ENCODE data around the gene SPATS2L.

SPATS2L gene

DNA sequence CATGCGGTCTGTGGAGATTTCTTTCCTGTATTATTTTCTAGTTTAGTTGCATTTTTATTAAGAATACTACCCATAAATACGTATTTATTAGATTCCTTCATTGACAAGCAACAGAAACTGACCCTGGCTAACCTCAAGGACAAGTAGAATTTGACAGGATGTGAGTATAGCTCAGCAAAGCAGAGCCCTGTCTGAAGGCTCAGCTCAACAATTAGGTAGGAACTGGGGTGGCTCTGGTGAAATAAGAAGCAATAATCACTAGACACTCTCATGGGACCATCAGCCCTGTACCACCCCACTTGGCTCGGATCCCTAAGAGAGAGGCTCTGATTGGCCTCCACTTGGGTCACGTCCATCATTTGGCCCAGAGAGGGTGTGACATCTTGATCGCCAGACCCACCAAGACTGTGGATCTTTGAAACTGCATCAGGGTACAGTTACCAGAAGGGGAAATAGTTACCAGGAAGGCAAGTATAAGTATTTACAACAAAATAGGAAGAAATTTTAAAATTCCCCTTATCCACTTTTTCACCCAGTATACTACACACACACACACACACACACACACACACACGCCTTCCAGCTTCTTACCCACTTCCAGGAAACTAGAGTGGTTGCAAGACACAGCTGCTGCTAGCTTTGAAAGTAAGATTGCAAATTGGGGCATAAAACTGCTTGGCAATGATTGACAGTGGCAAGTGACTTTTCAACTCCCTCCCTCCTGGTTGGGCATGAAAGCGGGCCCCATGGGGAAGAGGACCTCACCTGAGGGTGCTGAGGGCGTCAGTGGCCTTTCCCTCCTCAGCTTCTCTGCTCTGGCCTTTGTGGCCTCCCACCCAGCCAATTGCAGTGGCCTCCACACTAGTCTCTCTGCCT is 161.6 kb downstream of the SPATS2L start:
- peak; percentile 71 for FAIRE-seq
- no peak for DNase-seq (ENCODE audit: insufficient read length, low spot score)
- TF ChIP-seq POLR2A (IDR thresholded peaks at IDR 0.05; ENCODE audit: low read depth, low read length): no peak
- TF ChIP-seq TAF1 (IDR thresholded peaks at IDR 0.05; ENCODE audit: low read depth, low read length): no peak
- no peak for TF ChIP-seq PAX5 (IDR thresholded peaks at IDR 0.05; ENCODE audit: insufficient read depth, low read length, severe bottlenecking)
- no peak for TF ChIP-seq SPI1 (IDR thresholded peaks at IDR 0.05; ENCODE audit: low read depth, low read length)
- no peak for TF ChIP-seq POU2F2 (IDR thresholded peaks at IDR 0.05; ENCODE audit: low read depth, low read length)
- TF ChIP-seq POLR2AphosphoS5 (IDR thresholded peaks at IDR 0.05; ENCODE audit: low read depth, low read length): no peak

DNA sequence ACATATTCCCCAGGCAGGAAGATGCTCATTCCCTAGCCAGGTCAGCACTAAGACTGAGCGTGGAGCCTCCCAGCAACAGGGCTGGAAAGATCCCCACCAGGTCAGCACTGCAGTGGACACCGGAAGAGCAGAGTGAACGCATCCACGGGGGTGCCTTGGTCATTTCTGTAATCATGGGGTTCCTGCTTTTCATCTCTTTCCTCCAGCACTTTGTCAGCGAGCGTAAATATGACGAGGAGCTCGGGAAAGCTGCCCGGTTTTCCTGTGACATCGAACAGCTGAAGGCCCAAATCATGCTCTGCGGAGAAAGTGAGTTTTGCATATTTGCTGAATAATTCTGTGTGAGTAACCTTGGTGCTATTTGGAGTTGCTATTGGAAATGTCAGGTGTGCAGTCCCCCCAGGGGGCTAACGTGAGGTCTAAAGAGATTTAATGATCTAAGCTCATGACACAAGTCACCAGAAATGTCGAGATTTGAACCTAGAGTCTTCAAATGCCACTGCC is 163.3 kb downstream of the SPATS2L start:
- no peak for FAIRE-seq
- TF ChIP-seq POLR2AphosphoS5 (IDR thresholded peaks at IDR 0.05; ENCODE audit: low read depth, low read length) (no peak), SPI1 (IDR thresholded peaks at IDR 0.05; ENCODE audit: low read depth, low read length) (no peak), PAX5 (IDR thresholded peaks at IDR 0.05; ENCODE audit: insufficient read depth, low read length, severe bottlenecking) (no peak), POU2F2 (IDR thresholded peaks at IDR 0.05; ENCODE audit: low read depth, low read length) (no peak), TAF1 (IDR thresholded peaks at IDR 0.05; ENCODE audit: low read depth, low read length) (no peak), POLR2A (IDR thresholded peaks at IDR 0.05; ENCODE audit: low read depth, low read length) (no peak)
- DNase-seq (ENCODE audit: insufficient read length, low spot score): no peak

DNA sequence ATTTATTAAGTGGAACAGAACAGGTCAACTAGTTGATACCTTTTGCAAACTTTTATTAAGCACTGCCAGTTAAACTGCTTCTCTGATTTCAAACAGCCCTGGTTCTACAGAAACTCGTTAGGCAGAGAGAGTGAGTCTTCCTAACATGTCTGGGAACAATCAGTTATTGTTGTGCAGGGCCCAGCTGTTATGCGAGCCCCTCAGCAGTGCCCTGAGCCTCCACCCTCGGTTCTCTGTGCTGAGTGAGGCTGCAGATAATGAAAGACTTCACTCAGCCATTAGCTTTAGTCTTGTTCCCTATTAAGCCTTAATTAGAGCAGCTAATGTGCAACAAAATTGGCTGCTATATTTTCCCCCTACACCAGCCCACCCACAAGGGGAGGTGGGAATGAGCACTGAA is 163.7 kb downstream of the SPATS2L start:
- DNase-seq (ENCODE audit: insufficient read length, low spot score) (no peak), FAIRE-seq (peak; percentile 35)
- TF ChIP-seq SPI1 (IDR thresholded peaks at IDR 0.05; ENCODE audit: low read depth, low read length) (no peak), POU2F2 (IDR thresholded peaks at IDR 0.05; ENCODE audit: low read depth, low read length) (no peak), POLR2AphosphoS5 (IDR thresholded peaks at IDR 0.05; ENCODE audit: low read depth, low read length) (no peak), POLR2A (IDR thresholded peaks at IDR 0.05; ENCODE audit: low read depth, low read length) (no peak), TAF1 (IDR thresholded peaks at IDR 0.05; ENCODE audit: low read depth, low read length) (no peak), PAX5 (IDR thresholded peaks at IDR 0.05; ENCODE audit: insufficient read depth, low read length, severe bottlenecking) (no peak)

DNA sequence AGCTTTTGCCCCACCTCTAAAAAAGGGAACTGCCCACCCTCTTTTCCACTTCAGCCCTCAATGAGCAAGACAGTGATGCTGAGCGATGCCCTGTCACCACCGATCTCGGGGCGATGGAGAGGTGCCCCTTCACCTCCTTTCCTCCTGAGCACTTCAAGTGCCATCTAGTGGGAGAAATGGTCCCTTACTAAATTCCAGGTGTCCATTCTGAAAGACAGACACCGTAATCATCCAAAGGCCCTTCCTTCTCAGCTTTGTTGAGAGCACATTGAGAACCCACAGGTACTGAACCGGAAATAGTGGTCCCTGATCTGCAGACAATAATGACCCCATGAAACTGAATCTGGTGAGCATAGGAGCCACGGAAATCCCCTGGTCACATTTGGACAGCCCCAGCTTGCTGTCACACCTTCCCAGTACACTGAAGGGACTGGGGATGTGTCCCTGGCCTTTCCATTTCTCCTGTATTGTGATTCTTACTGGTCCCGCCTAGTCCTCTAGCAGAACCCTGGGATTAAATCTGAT is 164.9 kb downstream of the SPATS2L start:
- peak; percentile 86 for TF ChIP-seq POU2F2 (IDR thresholded peaks at IDR 0.05; ENCODE audit: low read depth, low read length)
- peak; percentile 72 for TF ChIP-seq SPI1 (IDR thresholded peaks at IDR 0.05; ENCODE audit: low read depth, low read length)
- no peak for TF ChIP-seq TAF1 (IDR thresholded peaks at IDR 0.05; ENCODE audit: low read depth, low read length)
- DNase-seq (ENCODE audit: insufficient read length, low spot score): peak; percentile 40
- FAIRE-seq: peak; percentile 90

DNA sequence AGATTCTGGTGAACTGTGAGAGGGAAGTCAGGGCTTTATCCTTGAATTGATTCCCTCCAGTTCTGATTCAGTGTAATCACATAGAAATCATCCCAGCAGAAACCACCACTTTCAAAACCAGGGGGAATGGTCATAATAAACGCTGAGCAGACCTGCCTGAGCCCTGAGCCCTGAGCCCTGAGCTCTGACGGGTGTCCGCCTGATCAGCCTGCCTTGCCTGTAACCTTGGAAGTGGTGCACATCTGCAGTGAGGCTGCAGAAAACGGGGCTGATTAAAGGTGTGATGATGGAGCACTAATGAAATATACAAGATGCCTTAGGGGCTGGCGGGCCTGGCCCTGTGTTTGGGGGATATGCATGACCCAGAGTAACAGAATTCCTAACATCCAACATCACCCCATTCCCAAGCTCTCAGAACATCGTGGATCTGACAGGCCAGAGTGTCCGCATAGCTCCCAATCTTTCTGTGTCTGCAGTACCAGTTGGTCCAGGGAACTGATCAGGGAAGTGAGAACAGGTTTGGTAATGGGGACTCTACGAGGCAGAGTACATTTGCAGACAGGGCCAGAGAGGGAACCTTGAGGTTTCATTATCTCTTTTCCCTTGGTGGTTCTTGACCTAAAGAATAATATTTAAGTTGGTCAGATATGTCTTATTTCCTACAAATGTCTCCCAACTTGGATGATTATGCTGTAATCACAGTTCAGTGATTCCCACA is 165.6 kb downstream of the SPATS2L start:
- FAIRE-seq (peak; percentile 70), DNase-seq (ENCODE audit: insufficient read length, low spot score) (no peak)
- TF ChIP-seq PAX5 (IDR thresholded peaks at IDR 0.05; ENCODE audit: insufficient read depth, low read length, severe bottlenecking): no peak
- no peak for TF ChIP-seq TAF1 (IDR thresholded peaks at IDR 0.05; ENCODE audit: low read depth, low read length)
- no peak for TF ChIP-seq POLR2AphosphoS5 (IDR thresholded peaks at IDR 0.05; ENCODE audit: low read depth, low read length)
- TF ChIP-seq SPI1 (IDR thresholded peaks at IDR 0.05; ENCODE audit: low read depth, low read length): peak; percentile 84

DNA sequence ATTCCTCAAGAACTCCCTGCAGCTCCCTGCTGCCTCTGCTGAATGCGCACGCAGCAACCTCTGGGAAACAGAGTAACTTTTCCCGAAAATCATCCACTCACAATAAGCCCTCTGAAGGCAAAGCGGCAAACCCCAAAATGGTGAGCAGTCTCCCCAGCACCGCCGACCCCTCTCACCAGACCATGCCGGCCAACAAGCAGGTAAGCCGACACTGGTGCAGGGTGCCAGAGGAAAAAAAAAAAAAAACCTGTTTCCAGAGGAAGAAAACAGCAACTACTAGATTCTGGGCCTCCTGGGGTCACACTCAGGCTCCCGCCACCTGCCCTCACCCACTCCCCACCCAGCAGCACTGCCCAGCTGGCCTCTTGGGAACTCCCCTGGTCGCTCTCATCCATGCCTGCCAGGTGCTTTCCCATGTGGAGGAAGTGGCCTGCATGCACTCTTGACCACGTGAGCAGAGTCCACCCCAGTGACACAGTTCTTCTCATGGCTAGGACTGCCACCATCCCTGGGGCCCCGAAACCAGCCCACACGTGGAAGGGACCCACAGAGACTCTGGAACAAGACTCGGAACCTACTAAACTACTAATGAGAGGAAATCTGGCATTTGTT is 166.5 kb downstream of the SPATS2L start:
- DNase-seq (ENCODE audit: insufficient read length, low spot score): no peak
- TF ChIP-seq POLR2AphosphoS5 (IDR thresholded peaks at IDR 0.05; ENCODE audit: low read depth, low read length) (no peak), POLR2A (IDR thresholded peaks at IDR 0.05; ENCODE audit: low read depth, low read length) (no peak), SPI1 (IDR thresholded peaks at IDR 0.05; ENCODE audit: low read depth, low read length) (peak; percentile 54)

DNA sequence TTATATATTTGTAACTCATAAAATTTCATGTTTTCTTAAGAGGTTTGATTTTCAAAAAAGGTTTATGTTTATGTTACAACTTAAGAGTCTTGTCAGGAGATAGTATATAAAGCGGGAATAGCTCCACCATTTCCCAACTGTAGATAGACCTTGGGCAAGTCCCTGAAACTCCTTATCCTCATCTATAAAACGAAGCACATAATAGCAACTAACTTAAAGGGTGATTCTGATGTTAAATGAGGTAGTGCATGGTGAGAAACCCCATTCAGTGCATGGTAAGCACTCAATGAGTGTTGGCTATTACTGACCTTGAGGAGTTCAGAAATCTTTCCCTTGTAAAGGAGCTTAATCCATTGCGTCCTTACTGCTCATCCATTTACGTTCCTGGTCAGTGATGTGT is 169.3 kb downstream of the SPATS2L start:
- no peak for FAIRE-seq
- DNase-seq (ENCODE audit: insufficient read length, low spot score): no peak
- TF ChIP-seq SPI1 (IDR thresholded peaks at IDR 0.05; ENCODE audit: low read depth, low read length) (no peak), POU2F2 (IDR thresholded peaks at IDR 0.05; ENCODE audit: low read depth, low read length) (no peak)

More for the DNA sequence above, 166.5 kb downstream of the SPATS2L start:
- no peak for FAIRE-seq

DNA sequence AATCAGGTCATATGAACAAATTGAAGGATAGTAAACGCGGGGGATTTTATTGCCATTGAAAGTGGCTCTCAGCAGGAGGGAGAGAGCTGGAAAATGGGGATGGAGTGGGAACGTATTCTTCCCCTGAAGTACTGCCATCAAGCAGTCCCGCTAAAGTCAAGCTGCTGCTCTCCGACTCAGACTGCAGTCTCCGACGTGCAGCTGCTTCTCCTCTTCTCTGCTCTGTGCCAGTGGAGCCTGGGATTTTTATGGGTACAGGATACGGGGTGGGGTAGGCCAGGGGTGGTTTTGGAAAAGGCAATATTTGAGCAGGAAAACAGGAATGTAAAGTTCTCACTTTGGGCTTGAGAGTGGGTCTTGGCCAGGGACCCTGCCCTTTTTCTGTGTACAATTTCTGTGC is 170.3 kb downstream of the SPATS2L start:
- TF ChIP-seq PAX5 (IDR thresholded peaks at IDR 0.05; ENCODE audit: insufficient read depth, low read length, severe bottlenecking): no peak
- no peak for TF ChIP-seq POLR2A (IDR thresholded peaks at IDR 0.05; ENCODE audit: low read depth, low read length)
- no peak for TF ChIP-seq POU2F2 (IDR thresholded peaks at IDR 0.05; ENCODE audit: low read depth, low read length)
- no peak for TF ChIP-seq TAF1 (IDR thresholded peaks at IDR 0.05; ENCODE audit: low read depth, low read length)
- TF ChIP-seq POLR2AphosphoS5 (IDR thresholded peaks at IDR 0.05; ENCODE audit: low read depth, low read length): no peak
- no peak for TF ChIP-seq SPI1 (IDR thresholded peaks at IDR 0.05; ENCODE audit: low read depth, low read length)
- no peak for DNase-seq (ENCODE audit: insufficient read length, low spot score)
- FAIRE-seq: no peak

DNA sequence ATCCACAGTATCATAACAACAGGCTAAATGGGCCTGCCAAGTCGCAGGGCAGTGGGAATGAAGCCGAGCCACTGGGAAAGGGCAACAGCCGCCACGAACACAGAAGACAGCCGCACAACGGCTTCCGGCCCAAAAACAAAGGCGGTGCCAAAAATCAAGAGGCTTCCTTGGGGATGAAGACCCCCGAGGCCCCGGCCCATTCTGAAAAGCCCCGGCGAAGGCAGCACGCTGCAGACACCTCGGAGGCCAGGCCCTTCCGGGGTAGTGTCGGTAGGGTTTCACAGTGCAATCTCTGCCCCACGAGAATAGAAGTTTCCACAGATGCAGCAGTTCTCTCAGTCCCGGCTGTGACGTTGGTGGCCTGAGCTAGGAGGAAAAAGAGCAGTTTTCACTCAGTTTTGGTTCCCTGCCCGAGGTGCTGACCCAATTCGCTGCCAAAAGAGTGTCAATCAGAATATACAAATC is 171.2 kb downstream of the SPATS2L start:
- TF ChIP-seq POLR2AphosphoS5 (IDR thresholded peaks at IDR 0.05; ENCODE audit: low read depth, low read length) (no peak), POU2F2 (IDR thresholded peaks at IDR 0.05; ENCODE audit: low read depth, low read length) (no peak), TAF1 (IDR thresholded peaks at IDR 0.05; ENCODE audit: low read depth, low read length) (no peak), POLR2A (IDR thresholded peaks at IDR 0.05; ENCODE audit: low read depth, low read length) (no peak), SPI1 (IDR thresholded peaks at IDR 0.05; ENCODE audit: low read depth, low read length) (no peak), PAX5 (IDR thresholded peaks at IDR 0.05; ENCODE audit: insufficient read depth, low read length, severe bottlenecking) (no peak)
- FAIRE-seq (no peak), DNase-seq (ENCODE audit: insufficient read length, low spot score) (no peak)

Data from GM12891 (cell line).